Erythroblast (primary cell): ENCODE measurements around the gene MAN1C1.

Source experiments
- DNase-seq, 2 experiments: peaks; one replicate each; lab custom pipeline; 2025; lab: John Stamatoyannopoulos, UW
- GATA1 ChIP-seq: IDR thresholded peaks from 2 replicates; pipeline ENCODE4 v1.6.1; 2011; ENCODE audit warnings: low read depth, mild to moderate bottlenecking, control low read depth, low read length, moderate library complexity
- POLR2A ChIP-seq: IDR thresholded peaks from 2 replicates; pipeline ENCODE4 v1.6.1; 2011; ENCODE audit warnings: mild to moderate bottlenecking, low read length

MAN1C1 gene

DNA sequence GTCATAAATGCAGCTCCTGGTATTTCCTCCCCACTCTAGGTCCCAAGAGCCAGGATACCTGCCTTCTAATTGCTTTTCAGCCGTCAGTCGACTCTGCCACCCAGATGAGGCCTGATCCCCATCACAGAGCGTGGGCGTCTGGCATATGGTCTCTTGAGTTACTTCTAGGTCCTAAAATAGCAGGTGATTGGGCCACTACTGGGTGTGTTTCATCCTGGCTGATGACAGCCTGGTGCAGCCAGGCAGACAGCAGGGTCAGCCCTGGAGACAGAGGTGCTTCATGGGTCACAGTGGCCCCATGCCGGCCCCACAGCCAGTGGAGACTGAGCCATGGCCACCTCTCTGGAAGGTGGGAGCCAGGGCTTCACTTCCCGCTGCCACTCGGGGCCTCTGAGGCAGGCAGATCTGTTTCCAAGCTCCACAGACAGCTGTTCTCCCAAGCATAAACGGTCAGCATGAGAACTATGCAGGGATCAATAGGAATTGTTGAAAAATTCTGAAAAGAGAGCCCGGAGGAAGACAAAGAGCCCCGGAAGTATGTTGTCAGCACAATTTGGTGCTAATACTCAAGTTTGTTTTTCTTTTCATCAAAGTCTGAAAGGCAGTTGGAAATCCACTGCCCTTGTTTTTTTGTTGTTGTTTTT lies 83.0 kb downstream of the MAN1C1 start:
- TF ChIP-seq GATA1 (no peak), POLR2A (no peak)
- no peak for DNase-seq

DNA sequence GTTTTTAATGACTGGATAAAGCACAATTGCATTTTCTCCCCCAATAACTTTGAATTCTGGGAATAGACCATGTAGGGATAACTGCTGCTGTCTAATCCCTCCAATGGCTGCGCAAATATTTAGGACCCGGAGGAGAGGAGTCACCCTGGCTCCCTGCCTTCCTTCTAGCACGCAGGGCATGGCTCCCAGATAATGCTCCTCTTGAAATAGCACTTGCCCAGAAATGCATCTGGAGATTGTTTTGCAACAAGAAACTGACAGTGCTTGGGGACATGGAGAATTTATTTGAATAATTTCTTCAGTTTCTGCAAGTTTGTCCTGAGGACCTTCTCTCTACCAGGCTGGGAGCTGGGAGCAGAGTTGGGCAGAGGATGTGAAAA lies 83.5 kb downstream of the MAN1C1 start:
- no peak for TF ChIP-seq POLR2A
- TF ChIP-seq GATA1 = no peak

DNA sequence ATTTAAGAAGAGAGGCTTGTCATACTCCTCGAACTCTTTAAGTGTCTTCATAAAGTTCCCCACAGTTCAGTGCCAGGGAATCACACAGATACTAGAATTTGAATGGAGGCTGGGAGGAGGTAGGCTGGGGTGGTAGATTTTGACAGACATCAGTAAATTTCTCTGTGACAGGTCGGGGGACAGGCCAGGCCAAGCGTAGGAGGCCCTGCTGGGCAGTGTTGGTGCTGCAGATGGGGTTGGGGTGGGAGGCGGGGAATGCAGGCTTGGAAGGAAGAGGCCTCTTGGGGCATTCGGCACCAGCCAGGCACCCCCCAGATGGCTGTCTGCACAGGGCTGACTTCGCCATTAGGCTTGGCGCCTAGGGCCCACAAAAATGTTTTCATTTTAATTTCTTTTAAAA lies 84.0 kb downstream of the MAN1C1 start:
- no peak for DNase-seq

More for the DNA sequence above, 83.5 kb downstream of the MAN1C1 start:
- DNase-seq = no peak

DNA sequence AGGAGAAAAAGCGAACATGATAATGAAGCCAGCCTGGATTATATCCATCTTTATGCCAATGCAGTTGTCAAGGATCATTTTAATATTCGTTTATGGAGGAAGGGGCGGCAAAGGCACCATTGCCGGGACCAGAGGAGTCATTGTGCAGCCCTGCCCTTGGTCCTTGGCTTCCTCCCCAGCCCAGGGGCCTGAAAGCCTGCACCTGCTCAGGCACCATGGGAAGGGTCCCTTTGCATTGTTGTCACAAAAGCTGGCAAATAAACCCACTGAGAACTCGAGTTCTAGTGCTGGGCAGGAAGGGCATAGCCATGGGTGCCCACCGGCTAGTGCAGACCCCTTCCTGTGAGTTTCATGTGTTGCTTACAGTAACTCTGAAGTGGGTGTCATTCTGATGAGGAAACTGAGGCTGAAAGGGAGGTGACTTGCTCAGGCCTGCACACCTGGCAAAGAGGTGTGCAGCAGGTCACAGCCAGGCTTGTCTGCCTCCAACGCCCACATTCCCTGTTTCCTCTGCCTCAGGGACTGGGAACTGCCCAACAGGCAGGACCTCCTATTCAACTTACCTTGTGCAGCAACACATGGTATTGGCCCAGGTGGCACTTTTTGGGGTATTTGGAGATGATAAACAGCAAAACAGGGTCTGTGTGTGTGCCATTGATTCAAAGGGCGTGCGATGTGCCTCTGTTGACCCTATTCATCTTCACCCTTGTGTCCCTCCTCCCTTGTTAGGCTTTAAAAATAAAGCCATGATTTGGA lies 84.6 kb downstream of the MAN1C1 start:
- DNase-seq = no peak
- no peak for TF ChIP-seq GATA1
- TF ChIP-seq POLR2A = no peak

More for the DNA sequence above, 84.0 kb downstream of the MAN1C1 start:
- TF ChIP-seq GATA1 (no peak), POLR2A (no peak)

- DNase-seq = no peak
- TF ChIP-seq POLR2A = no peak
- TF ChIP-seq GATA1 = no peak
These were observed 85.6 kb downstream of the MAN1C1 start for GRCh38 chr1:25702101-25702775.

DNA sequence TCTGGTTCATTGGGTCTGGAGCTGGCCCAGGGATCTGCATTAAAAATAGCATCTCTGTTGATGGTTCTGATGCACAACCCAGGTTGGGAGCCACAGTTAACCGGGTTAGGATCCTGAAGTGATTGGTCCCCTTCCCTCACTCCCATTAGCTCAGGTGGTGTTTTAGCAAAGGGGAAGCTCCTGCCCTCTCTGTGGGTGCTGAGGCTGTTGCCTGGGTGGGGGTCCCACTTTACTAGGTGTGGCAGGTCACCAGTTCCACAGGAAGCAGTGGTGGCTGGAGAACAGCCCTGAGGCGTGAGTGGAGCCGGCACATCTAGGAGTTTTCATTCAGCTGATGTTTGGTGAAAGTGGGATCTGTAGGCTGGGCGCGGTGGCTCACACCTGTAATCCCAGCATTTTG lies 86.5 kb downstream of the MAN1C1 start:
- DNase-seq = no peak
- TF ChIP-seq GATA1 = no peak
- no peak for TF ChIP-seq POLR2A

DNA sequence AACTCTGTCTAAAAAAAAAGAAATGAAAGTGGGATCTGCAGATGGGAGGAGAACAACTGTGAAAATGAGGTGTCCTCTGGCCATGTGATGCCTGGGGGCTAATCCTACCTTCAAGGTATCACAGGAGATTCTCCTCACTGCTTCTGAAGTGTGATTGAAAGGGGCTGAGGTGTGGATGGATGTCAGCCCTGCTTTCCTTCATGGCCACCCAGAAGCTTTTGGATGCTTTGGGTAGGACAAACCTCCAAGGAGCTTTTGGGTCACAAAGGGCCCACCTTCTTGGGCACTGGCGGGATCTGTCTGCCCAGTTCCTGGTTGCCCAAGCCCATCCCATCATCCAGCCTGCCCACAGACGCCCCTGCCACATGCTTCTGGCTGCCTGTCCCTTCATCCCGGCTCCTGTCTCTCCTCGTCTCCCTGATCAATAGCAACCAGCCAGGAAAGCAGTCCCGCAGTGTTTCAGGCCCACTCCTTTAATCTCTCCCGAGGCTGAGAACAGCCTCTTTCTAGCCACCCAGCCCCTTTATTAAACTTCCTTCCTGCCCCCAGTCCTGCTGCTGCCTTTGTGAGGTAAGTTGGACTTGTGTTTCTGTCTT lies 87.2 kb downstream of the MAN1C1 start:
- TF ChIP-seq POLR2A (no peak), GATA1 (no peak)
- no peak for DNase-seq

DNA sequence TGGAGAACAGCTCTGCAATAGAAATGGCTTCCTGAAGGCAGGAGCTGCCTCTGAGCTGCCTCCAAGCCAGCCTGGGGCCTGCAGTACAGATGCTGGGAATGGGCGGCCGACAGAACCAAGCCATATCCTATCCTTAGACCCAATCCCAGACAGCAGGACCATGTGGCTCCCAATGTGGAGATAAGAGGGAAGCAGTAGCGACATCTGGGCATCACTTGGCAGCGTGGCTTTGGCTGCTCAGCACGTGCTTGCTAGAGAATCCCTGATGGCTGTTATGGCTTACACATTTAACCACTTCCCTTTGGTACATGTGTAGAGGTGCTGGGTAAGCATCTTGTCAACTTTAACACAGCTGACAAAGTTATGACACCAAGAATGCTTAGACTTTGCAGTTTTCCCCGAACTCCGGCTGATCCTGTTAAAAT lies 87.7 kb downstream of the MAN1C1 start:
- DNase-seq = no peak
- TF ChIP-seq GATA1 = no peak
- no peak for TF ChIP-seq POLR2A

DNA sequence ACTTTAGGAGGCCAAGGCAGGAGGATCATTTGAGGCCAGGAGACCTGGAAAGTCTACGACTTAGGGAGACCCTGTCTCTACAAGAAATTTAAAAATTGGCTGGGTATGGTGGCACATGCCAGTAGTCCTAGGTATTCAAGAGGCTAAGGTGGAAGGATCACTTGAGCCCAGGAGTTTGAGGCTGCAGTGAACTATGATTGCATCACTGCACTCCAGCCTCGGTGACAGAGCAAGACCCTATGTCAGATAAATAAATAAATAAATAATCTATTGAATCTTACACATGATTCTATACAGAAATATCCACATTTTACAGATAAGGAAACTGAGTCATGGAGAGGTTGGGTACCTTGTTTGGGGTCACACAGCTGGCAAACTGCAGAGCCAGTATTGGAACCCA lies 89.1 kb downstream of the MAN1C1 start:
- DNase-seq = no peak
- no peak for TF ChIP-seq GATA1
- no peak for TF ChIP-seq POLR2A

DNA sequence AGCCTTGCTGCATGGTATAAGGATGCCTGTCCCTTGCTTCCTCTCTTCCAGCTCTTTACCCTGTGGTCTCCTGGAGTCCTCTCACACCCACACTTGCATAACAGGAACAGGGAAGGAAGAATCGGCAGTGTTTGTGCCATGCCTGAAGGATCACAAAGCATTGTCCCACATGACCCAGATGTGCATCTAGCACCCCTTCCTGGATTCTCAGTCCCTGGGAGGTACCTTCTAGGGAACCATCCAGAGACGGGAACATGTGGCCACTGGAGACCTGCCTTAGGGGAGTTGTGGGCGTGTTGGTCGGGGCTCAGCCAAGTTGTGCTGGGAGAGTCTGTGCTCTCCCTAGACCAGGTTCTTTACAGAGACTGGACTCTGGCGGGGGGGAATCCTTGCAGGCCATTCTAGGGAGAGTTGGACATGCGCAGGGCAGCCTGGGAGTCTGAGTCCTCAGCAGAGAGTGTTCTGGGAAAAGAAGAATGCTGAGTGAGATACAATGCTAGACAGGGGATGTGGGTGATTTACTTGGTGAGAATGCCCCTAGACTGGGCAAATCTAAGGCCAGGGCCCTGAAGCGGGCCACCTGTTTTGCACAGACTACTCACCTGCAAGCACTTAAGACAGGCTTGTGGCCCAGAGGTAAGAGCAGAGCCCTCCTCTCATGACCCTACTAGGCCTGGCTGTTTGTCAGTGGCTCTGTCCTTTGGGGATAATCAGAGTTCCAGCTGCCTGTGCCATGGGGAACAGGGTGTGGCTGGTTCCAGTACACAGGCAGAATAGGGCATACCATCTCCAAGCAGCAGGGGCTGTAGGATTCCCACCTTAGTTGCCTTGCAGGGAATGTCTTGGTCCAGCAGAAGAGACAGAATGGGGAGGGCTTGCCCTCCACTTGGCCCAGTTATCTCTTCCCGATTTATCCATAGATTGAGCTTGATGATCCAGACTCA lies 89.8 kb downstream of the MAN1C1 start:
- DNase-seq = no peak
- TF ChIP-seq POLR2A = no peak
- no peak for TF ChIP-seq GATA1

DNA sequence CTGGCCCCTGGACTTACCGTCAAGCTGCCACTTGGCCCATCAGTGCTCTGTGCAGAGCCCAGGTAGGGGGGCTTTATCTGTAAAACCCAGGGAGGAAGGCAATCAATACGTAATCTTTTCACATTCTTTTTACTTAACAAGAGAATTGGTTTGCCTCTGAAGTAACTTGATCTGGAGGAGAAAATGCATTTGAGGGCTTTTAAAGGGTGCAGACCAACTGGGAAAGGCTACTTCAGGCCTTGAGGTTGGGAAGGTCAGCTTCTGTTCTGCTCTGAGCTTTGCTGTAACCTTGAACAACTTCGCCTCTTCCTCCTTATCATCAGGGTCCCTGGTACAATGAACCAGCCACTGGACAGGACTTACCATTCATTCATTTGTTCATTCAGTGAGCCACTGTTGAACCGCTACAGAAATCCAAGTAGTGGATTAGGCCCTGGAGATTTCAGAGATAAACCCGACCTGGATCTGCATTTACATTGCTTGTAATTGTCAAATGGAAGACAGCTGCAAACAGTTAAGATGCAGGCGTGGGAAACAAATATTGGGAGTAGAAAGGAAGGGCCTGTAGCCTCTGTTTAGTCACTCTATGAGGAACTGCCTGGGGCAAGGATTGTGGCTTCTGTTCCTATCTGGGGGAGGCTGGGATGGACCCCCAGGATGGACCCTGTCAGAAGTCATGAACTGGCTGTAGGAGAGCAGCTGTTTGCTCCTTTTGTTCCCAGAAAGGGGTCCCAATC lies 90.9 kb downstream of the MAN1C1 start:
- DNase-seq = no peak
- TF ChIP-seq GATA1 = no peak
- no peak for TF ChIP-seq POLR2A
